HG02884 (cell line): ENCODE data around the gene DYRK1A.
"Not testable (repeated sequence)": the region's sequence is repeated elsewhere in the genome, so short reads cannot be mapped to it uniquely, and the experiment has no call there.

Experiments used
- ATAC-seq: cut with Tn5 transposase; IDR thresholded peaks from one replicate; pipeline ENCODE4 v1.9.1; 2021; ENCODE audit warnings: mild to moderate bottlenecking, moderate library complexity; ENCODE audit not compliant: unreplicated experiment

The DYRK1A gene

GRCh38 chr21:37546949-37547614 lies 180.5 kb downstream of the DYRK1A start:
- ATAC-seq = no peak

- no peak for ATAC-seq
Measured at GRCh38 chr21:37547615-37548200, 181.1 kb downstream of the DYRK1A start.

- no peak for ATAC-seq
Measured at GRCh38 chr21:37548521-37548981, 182.0 kb downstream of the DYRK1A start.

- ATAC-seq = not testable (repeated sequence)
Measured at GRCh38 chr21:37549730-37550129, 183.2 kb downstream of the DYRK1A start.

- no peak for ATAC-seq
Measured at GRCh38 chr21:37550157-37550556, 183.6 kb downstream of the DYRK1A start.

- no peak for ATAC-seq
Measured at GRCh38 chr21:37550618-37551330, 184.2 kb downstream of the DYRK1A start.

- no peak for ATAC-seq
Measured at GRCh38 chr21:37551331-37551992, 184.9 kb downstream of the DYRK1A start.

GRCh38 chr21:37551993-37552355 lies 185.4 kb downstream of the DYRK1A start:
- no peak for ATAC-seq

GRCh38 chr21:37552496-37553029 lies 186.0 kb downstream of the DYRK1A start:
- ATAC-seq = no peak

GRCh38 chr21:37553078-37553481 lies 186.5 kb downstream of the DYRK1A start:
- no peak for ATAC-seq

- ATAC-seq = no peak
Measured at GRCh38 chr21:37554661-37555379, 188.2 kb downstream of the DYRK1A start.

- no peak for ATAC-seq
Measured at GRCh38 chr21:37555672-37556261, 189.2 kb downstream of the DYRK1A start.

- ATAC-seq = peak; percentile 98
Measured at GRCh38 chr21:37557261-37557950, 190.8 kb downstream of the DYRK1A start.

GRCh38 chr21:37558676-37559211 lies 192.2 kb downstream of the DYRK1A start:
- no peak for ATAC-seq

- no peak for ATAC-seq
Measured at GRCh38 chr21:37560385-37560784, 193.8 kb downstream of the DYRK1A start.

- no peak for ATAC-seq
Measured at GRCh38 chr21:37561506-37561905, 194.9 kb downstream of the DYRK1A start.

- ATAC-seq = no peak
Measured at GRCh38 chr21:37561941-37562919, 195.7 kb downstream of the DYRK1A start.
